ENCODE data around the gene CRYGD. TPM values are rescaled to one million over a fixed set of nuclear protein-coding genes. Genes with fewer than 3 reads are reported as not detected.

Gene CRYGD
- total RNA-seq, 1 donor from 2014 or later, result not detected

DNA sequence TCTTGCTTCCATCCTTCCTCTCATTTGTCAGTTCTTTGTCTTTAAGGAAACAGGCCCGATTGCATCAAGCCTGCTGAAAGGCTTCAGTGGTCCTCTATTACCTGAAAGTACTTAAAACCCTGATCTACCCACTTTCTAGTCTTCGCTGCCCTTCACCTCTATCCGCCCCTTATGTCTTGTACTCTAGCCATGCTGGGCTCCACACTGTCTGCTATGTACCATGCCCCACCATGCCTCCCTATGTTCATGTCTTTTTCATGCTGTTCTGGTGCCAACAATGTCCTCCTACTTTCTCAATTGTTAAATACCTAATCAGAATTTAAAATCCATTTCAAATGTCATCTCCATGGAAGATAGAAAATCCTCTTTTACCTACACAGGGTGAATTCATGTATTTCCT is 28.2 kb downstream of the CRYGD start:
- TF ChIP-seq, protein P1, sequence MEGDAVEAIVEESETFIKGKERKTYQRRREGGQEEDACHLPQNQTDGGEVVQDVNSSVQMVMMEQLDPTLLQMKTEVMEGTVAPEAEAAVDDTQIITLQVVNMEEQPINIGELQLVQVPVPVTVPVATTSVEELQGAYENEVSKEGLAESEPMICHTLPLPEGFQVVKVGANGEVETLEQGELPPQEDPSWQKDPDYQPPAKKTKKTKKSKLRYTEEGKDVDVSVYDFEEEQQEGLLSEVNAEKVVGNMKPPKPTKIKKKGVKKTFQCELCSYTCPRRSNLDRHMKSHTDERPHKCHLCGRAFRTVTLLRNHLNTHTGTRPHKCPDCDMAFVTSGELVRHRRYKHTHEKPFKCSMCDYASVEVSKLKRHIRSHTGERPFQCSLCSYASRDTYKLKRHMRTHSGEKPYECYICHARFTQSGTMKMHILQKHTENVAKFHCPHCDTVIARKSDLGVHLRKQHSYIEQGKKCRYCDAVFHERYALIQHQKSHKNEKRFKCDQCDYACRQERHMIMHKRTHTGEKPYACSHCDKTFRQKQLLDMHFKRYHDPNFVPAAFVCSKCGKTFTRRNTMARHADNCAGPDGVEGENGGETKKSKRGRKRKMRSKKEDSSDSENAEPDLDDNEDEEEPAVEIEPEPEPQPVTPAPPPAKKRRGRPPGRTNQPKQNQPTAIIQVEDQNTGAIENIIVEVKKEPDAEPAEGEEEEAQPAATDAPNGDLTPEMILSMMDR (IDR thresholded peaks at IDR 0.05; ENCODE audit: insufficient read depth, low read length, poor library complexity, severe bottlenecking), result no peak
- Histone ChIP-seq H3K27me3 (ENCODE audit: control insufficient read depth, insufficient read depth, low read length) (peaks cover 2% of the 10 kb centered on the region), H3K36me3 (ENCODE audit: control insufficient read depth, insufficient read depth, low read length) (no peaks in the 10 kb centered on the region), H3K4me3 (ENCODE audit: low read depth, low read length) (no peak overlapping the region)
- no peak for DNase-seq (ENCODE audit: low read depth)

DNA sequence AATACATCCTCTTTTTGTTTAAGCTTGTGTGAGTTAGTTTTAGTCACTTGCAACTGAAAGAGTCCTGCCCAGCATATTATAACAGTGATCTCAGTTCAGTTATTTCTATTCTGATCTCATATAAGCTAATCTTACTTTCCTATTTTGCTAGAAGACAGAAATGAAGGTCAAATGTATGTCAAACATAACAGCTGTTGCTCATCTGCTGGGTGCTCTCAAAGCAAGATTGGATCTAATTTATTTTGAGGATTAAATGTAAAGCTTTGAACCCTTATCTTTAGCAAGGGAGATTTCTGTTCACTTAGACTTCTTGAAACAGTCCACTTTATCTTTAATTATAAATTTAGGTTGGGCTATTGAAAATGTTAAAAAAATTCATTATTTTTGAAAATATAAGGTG is 31.2 kb downstream of the CRYGD start:
- DNase-seq (ENCODE audit: low read depth), result no peak
- peaks cover 2% of the 10 kb centered on the region for H3K27me3 ChIP-seq (ENCODE audit: control insufficient read depth, insufficient read depth, low read length)
- H3K36me3 ChIP-seq (ENCODE audit: control insufficient read depth, insufficient read depth, low read length), result no peaks in the 10 kb centered on the region
- no peak overlapping the region for H3K4me3 ChIP-seq (ENCODE audit: low read depth, low read length)
- TF ChIP-seq, protein P1 (IDR thresholded peaks at IDR 0.05; ENCODE audit: insufficient read depth, low read length, poor library complexity, severe bottlenecking), result no peak

DNA sequence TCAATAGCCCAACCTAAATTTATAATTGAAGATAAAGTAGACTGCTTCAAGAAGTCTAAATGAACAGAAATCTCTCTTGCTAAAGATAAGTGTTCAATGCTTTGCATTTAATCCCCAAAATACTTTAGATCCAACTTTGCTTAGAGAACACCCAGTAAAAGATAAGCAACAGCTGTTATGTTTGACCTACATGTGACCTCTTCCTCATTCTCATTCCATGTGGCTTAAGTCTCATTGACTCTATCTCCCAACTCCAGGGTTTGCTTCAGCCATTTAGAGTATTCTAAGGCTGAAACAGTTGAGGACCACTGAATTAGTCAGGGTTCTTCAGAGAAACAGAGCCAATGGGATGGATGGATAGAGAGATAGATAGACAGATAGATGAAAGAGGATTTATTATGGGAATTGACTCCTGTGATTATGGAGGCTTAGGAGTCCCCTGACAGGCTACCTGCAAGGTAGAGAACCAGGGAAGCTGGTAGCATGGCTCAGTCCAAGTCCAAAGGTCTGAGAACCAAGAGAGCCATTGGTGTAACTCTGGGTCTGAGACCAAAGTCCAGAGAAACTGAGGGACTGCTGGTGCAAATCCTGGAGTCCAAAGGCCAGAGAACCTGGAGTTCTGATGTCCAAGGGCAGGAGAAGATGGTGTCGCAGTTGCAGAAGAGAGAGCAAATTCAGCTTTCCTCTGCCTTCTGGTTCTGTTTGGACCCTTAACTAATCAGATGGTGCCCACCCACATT is 32.1 kb downstream of the CRYGD start:
- no peak for DNase-seq (ENCODE audit: low read depth)
- Histone ChIP-seq H3K4me3 (ENCODE audit: low read depth, low read length) (no peak overlapping the region), H3K36me3 (ENCODE audit: control insufficient read depth, insufficient read depth, low read length) (no peaks in the 10 kb centered on the region), H3K27me3 (ENCODE audit: control insufficient read depth, insufficient read depth, low read length) (peaks cover 2% of the 10 kb centered on the region)
- TF ChIP-seq, protein P1 (IDR thresholded peaks at IDR 0.05; ENCODE audit: insufficient read depth, low read length, poor library complexity, severe bottlenecking), result no peak

DNA sequence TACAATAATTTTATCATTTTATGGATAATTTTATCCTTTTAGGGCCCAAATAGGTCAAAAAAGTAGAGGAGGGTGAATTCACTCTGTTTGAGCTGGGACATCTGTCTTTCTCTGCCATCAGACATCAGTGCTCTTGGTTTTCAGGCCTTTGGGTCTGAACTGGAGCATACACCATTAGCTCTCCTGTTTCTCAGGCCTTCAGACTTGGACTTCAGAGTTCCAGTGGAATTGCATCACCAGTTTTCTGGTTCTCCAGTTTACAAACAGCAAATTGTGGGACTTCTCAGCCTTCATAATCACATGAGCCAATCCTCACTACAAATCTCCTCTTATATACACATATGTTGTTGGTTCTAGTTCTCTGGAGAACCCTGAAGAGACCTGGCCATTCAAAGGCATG is 33.9 kb downstream of the CRYGD start:
- Histone ChIP-seq H3K36me3 (ENCODE audit: control insufficient read depth, insufficient read depth, low read length) (no peaks in the 10 kb centered on the region), H3K4me3 (ENCODE audit: low read depth, low read length) (no peak overlapping the region), H3K27me3 (ENCODE audit: control insufficient read depth, insufficient read depth, low read length) (peaks cover 2% of the 10 kb centered on the region)
- DNase-seq (ENCODE audit: low read depth), result no peak
- TF ChIP-seq, protein P1 (IDR thresholded peaks at IDR 0.05; ENCODE audit: insufficient read depth, low read length, poor library complexity, severe bottlenecking), result no peak

DNA sequence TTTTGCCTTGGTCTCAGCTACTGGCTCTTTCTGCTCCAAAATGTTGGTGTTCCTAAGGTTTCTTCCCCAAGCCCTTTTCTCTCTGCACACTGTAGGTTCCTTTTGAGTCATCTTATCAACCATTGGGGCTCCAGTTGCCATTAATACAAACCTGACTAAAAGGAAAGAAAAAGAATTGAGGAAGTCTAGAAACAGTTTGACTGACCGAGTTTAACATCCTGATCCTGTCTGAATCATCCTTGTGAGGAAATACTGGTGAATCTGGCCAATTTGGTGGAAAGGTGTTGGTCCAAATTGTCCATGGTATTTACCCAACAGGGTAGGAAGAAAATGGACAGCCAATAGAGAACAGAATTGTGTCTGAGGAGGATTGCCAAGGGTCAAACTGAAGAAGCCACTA is 38.3 kb downstream of the CRYGD start:
- DNase-seq (ENCODE audit: low read depth), result no peak
- TF ChIP-seq, protein P1 (IDR thresholded peaks at IDR 0.05; ENCODE audit: insufficient read depth, low read length, poor library complexity, severe bottlenecking), result no peak
- Histone ChIP-seq H3K36me3 (ENCODE audit: control insufficient read depth, insufficient read depth, low read length) (no peaks in the 10 kb centered on the region), H3K27me3 (ENCODE audit: control insufficient read depth, insufficient read depth, low read length) (no peaks in the 10 kb centered on the region), H3K4me3 (ENCODE audit: low read depth, low read length) (no peak overlapping the region)

DNA sequence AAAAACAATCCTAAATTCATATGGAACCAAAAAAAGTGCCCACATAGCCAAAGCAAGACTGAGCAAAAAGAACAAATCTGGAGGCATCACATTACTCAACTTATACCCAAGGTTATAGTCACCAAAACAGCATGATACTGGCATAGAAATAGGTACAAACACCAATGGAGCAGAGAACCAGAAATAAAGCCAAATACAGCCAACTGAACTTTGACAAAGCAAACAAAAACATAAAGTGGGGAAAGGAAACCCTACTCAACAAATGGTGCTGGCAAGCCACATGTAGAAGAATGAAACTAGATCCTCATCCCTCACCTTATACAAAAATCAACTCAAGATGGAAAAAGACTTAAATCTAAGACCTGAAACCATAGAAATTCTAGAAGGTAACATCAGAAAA is 40.5 kb downstream of the CRYGD start:
- TF ChIP-seq, protein P1 (IDR thresholded peaks at IDR 0.05; ENCODE audit: insufficient read depth, low read length, poor library complexity, severe bottlenecking), result no peak
- Histone ChIP-seq H3K36me3 (ENCODE audit: control insufficient read depth, insufficient read depth, low read length) (no peaks in the 10 kb centered on the region), H3K4me3 (ENCODE audit: low read depth, low read length) (no peak overlapping the region), H3K27me3 (ENCODE audit: control insufficient read depth, insufficient read depth, low read length) (no peaks in the 10 kb centered on the region)
- no peak for DNase-seq (ENCODE audit: low read depth)

Data from kidney epithelial cell (primary cell).